Activated T-cell treated with anti-CD3 and anti-CD28 coated beads for 4 hours (primary cell): ENCODE results near the gene RBSN.

Experiments used
- DNase-seq: peaks from one replicate; pipeline ENCODE4 v3.0.0-alpha.2; 2020

RBSN gene

DNA sequence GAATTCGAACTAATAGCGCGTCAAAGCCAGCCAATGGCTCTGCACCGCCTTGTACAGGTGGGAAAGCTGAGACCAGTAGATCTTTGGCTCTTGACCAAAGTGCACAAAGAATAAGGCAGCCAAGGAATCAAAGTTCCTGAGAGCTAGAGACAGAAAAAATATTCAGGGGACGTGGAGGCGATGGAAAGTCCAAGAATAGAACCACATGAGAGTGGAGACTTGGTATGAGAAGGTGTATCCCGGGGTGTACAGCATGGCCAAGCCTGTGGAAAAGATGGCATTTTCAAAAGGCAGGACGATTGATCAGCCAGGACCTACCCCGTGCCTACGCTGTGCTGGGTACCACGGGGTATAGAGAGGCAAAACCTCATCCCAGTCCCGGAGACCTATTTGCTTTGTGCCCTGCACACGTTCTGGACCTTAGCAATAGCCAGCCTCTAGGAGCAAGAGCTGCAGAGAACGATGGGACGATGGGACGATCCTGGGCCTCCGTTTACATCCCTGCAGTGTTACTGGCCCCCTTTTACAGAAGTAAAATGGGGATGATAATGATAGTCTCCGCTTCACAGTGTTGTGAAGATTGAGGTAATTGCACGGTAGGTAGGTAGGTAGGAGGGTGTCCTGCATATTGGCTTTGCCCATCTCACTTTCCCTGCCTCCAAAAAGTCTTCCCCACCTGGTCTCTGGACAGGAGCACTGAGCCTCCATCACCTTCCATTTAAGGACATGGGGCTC, 583 bp upstream of the RBSN start:
- peak; percentile 5 for DNase-seq

DNA sequence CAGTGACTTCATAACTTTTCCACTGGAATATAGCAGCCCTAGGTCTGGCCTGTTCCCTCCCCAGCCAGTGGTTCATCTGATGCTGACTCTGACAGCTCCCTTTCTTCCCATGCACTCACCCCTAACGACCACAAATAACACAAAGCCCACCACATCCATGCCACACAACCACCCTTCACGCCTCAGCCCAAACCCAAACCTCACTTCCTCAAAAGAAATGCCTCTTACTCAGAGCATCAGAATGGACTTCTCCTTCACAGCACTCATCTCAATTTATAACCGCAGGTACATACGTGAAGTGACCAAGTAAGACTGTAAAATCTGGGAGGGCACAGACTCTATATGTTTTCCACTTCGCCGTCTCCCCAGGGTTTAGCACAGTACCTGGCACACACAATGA, 1.1 kb downstream of the RBSN start:
- no peak for DNase-seq

- DNase-seq: no peak
Measured at GRCh38 chr3:15096046-15096445, 2.9 kb downstream of the RBSN start.

DNA sequence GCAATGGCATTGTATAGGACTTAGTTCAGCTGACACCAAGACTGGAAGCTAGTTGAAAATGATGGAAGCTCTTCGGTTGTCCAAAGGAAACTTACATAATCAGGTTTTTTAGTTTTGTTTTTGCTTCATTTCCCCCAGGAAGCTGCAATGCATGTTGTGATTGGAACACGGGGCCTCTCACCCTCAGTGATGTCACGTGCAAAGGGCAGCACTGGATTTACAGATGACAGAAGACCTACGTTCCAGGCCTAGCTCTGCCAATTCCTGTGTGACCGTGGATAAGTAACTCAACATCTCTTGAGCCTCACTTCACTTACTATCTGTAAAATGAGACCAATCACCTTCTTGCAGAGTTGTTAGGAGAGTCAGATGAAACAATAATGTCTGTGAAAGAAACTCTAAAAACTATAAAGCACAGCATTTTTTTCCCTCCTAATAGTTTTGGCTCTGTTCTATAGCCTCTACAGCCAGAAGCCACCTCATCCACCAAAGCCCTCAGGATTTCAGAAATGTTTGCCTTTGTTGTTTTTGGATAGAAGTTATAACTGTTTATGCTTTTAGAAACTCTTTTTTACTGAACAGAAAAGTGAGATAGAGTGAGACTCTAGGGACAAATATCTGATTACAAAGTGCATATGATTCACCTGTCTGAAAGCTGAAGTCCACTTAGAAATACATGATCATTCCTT, 4.6 kb downstream of the RBSN start:
- DNase-seq: no peak

GRCh38 chr3:15092686-15093085, 6.3 kb downstream of the RBSN start:
- no peak for DNase-seq

- no peak for DNase-seq
Measured at GRCh38 chr3:15091575-15091974, 7.4 kb downstream of the RBSN start.

GRCh38 chr3:15089201-15089600, 9.7 kb downstream of the RBSN start:
- no peak for DNase-seq

DNA sequence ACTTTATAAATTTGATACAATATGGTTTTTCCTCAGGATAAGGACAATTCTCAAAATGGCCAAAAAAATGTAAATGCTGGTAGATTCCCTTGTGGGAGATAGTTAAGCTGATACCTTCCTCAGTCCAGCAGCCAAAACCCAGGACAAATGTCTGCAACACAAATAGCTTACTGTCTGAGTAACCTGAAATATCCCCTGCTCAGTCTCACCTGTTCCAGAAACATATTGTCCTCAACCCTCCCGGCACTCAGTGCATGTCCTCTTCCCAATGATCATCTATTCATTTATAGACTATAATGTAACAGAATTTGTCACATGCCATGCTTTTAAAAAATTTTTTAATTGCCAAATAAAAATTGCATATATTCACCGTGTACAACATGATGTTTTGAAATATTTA, 12.2 kb downstream of the RBSN start:
- no peak for DNase-seq

- DNase-seq: no peak
Measured at GRCh38 chr3:15086263-15086662, 12.7 kb downstream of the RBSN start.

GRCh38 chr3:15083252-15083651, 15.7 kb downstream of the RBSN start:
- DNase-seq: no peak

DNA sequence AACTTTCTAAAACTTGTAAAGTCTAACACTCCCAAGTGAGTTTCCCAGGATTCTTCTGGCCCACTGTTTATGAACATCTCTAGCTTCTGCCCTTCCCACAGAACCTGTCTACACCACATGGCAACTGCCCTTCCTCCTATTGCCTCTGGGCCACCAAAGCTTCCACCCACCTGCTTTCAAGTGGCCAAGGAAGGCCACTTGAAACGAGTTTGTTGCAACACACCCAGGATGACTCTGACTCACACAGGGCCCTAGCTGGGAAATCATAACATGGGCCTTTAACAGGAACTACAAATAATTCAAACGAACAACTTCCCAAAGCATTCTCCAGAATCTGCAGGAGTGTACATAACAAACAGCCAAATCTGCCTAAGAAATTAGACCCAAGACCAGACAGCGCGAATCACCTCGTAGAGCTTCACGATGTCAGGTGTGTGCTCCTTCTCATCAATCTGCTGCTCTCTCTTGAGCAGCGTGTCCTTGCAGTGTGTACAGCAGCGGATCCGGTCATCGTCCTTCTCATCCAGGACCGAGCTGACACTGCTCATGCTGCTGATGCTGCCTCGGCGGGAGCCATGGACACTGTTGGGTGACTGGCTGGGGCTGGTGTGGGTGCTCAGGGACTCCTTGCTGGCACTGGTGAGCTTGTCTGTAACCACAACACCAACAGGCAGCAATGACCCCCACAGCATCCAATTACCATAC, 16.8 kb downstream of the RBSN start:
- DNase-seq: no peak

- DNase-seq: no peak
Measured at GRCh38 chr3:15079091-15079490, 19.9 kb downstream of the RBSN start.

DNA sequence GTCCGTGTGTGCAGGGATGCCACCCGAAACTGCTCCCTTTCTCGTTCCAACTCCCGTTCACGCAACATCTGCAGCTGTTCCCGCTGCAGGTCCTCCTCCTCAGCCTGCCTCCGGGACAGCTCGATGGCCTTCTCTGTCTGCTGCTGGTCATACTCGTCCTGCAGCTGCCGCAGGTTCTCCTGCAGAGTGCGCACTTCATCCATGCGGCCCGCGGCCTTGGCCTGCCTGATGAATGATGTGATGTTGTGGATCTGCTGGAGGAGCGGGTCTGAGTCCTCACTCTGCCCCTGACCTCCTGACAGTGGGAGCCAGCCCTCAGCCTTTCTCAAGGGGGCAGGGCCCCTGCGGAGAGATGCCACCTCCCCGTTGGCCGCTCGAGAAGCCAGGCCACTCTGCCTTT, 24.4 kb downstream of the RBSN start:
- no peak for DNase-seq

DNA sequence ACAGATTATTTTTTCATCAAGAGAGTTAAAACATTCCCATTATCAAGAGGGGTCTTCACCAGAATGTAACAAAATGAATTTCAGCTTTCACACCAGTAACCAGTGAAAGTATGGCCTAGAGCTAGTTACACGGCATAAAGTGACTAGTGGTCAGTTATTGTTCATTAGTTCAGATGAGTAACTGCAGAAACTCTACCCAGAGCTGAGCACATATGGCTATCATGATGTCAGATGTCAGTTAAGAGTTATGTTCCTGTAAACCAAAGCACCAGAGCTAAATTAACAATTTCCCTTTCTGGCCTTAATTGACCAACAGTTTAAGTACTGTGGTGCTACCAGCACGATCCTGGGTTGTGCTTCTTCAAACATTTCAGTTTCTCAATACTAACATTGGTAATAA, 27.2 kb downstream of the RBSN start:
- no peak for DNase-seq

- DNase-seq: no peak
Measured at GRCh38 chr3:15069441-15069840, 29.5 kb downstream of the RBSN start.

GRCh38 chr3:15066467-15066866, 32.5 kb downstream of the RBSN start:
- DNase-seq: no peak

DNA sequence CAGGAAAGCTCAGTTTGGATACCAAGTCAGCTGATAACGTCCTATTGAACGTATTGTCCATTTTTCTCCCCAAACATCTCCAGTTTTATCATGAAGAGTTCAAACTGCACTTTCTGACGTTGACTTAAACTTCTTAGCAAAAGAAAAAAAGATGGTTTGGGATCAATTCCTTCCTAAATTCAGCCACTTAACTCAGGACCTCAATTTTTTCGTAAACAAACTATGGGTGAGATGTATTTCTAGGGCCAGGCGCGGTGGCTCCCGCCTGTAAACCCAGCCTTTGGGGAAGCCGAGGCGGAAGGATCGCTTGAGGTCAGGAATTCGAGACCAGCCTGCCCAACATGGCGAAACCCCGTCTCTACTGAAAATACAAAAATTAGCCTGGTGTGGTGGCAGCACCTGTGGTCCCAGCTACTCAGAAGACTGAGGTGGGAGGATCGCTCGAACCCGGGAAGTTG, 33.4 kb downstream of the RBSN start:
- no peak for DNase-seq

DNA sequence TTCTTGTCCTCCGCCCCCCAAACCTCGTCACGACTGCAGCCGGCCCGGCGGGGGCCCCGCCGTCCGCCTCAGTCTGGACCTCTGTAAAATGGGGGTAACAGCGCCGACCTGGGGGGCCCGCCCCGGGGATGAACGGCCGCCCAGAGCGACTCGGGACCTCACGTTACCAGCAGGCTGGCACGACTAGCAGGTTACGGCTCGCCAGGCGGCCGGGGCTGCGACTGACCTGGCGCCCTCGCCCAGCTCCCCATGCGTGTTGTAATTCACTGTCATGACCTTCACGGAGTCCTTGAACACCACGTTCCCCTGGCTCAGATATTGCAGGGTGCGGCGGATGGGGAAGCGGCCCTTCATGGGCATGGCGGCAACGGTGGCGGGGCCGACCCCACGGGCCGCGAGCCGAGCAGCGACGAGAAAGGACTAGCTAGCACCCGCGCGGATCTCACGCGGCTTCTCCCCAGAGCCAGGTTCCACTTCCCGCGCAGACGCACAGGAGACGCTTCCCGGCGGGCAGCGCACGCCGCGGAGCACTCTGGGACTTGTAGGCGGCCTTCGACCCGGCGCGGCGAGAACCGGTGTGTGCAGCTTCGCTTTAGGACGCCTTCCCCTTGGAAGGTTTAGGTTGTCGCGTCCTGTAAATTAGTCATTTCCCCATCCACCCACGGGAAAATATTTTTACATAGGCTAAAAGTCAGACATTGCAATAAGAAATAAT, 34.0 kb downstream of the RBSN start, which contains the start of gene MRPS25:
TSS of gene MRPS25 (minus strand) at position 481 of the 715 bp plus-strand sequence. CDS start at position 360, 121 bp downstream.
- DNase-seq: peak; percentile 81

DNA sequence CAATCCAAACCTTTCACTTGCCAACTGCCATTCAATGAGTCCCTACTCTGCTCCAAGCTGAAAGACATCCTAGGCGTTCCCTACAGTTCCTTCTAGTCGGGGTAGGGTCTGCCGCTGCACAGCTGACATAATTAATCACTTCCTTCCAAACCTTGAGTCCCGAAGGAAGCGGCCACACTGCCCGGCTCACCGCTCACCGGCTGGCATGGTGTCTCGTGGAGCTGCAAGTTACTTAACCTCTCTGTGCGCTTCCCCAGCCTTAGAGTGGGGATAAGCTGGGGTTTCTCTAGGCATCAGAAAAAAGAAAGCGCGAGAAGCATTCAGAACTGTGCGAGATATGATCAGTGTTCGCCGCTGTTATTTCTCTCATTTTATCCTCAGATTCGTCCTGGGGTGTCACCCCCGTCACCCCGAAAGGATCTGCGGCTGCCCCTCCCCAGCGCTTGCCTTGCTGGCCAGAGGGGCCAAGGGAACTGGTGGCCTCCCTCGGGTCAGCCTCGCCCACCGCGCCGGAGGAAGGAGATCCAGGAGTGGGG, 34.6 kb downstream of the RBSN start:
- DNase-seq: peak; percentile 3

DNA sequence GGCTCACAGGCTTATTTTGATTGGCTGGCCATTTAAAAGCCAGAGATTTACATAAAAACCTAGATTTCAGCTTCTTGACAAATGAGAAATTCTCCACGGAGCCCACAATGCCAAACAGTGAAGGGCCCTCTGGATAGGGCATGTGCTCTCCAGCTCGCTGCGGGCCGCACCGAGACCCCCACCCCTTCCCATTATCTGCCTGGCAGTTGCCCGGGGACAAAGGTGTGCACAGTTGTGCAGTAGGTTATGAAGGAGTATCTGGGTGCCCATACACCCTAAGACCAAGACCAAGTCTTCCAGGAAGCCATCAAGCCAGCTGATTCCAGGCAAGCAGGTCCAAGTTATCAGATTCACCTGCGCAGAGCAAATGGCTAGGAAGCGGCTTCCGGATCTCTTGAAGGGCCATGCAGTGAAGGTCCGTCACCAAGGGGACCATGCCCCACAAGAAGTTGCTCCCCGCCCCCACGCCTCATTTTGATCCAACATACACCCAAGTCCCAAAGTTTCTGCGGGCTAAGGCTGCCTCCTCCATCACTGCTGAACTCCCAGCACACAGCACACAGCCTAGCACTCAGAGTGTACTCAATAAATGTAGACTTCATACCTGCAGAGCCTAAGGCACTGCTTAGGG, 35.2 kb downstream of the RBSN start:
- DNase-seq: no peak

GRCh38 chr3:15063238-15063637, 35.7 kb downstream of the RBSN start:
- DNase-seq: no peak

GRCh38 chr3:15060029-15060428, 38.9 kb downstream of the RBSN start:
- DNase-seq: no peak
